HG02885 (cell line): ENCODE data around the gene ACOD1.
A peak's percentile ranks its signal among the peaks of the same experiment; 100 is the strongest.

ENCODE experiments used
- ATAC-seq: cut with Tn5 transposase; IDR thresholded peaks from one replicate; pipeline ENCODE4 v1.9.1; 2021; ENCODE audit warnings: mild to moderate bottlenecking; ENCODE audit not compliant: unreplicated experiment, poor library complexity

ACOD1 gene

GRCh38 chr13:76982061-76982460, 33.8 kb downstream of the ACOD1 start:
- ATAC-seq: no peak

GRCh38 chr13:76983676-76984075, 35.4 kb downstream of the ACOD1 start:
- no peak for ATAC-seq

GRCh38 chr13:76991432-76991795, 43.1 kb downstream of the ACOD1 start:
- peak; percentile 64 for ATAC-seq

- ATAC-seq: peak; percentile 94
Observed at GRCh38 chr13:76991796-76992547, 43.7 kb downstream of the ACOD1 start, which contains the start of gene CLN5. TSS of gene CLN5 (plus strand) at chr13:76992081. CDS start at chr13:76992099, 18 bp downstream.

GRCh38 chr13:76992548-76993001, 44.3 kb downstream of the ACOD1 start:
- ATAC-seq: peak; percentile 9

- no peak for ATAC-seq
Observed at GRCh38 chr13:76993021-76993420, 44.7 kb downstream of the ACOD1 start.

- no peak for ATAC-seq
Observed at GRCh38 chr13:76993473-76993872, 45.2 kb downstream of the ACOD1 start.

GRCh38 chr13:76994281-76994680, 46.0 kb downstream of the ACOD1 start:
- ATAC-seq: no peak

- ATAC-seq: no peak
Observed at GRCh38 chr13:77000475-77000874, 52.2 kb downstream of the ACOD1 start.

- no peak for ATAC-seq
Observed at GRCh38 chr13:77001540-77001939, 53.2 kb downstream of the ACOD1 start.

GRCh38 chr13:77001963-77002587, 53.8 kb downstream of the ACOD1 start:
- ATAC-seq: no peak

GRCh38 chr13:77002590-77003190, 54.4 kb downstream of the ACOD1 start:
- ATAC-seq: no peak
